K562 (cell line): Measurements from ENCODE around the gene TAMALIN. TPM values are rescaled to one million over a fixed set of nuclear protein-coding genes. Genes with fewer than 3 reads are reported as not detected.

Source experiments
- ATAC-seq: fragments of 200-7000 bp; cut with Tn5 transposase; 3 replicates; pipeline ENCODE4 v1.9.1; 2020; ENCODE audit warnings: moderate library complexity
- BruUV-seq: library from RNA; stranded (reverse); fragments of 400-500 nt; replicated peaks from 2 replicates; lab custom pipeline; 2021; lab: Mats Ljungman, UMichigan
- CTCF ChIA-PET: fragments of 300-600 bp; formaldehyde crosslinking; extraction: SDS; loops from one replicate; lab custom pipeline; 2021; ENCODE audit warnings: low intra/inter-chr PET ratio; lab: Yijun Ruan, JAX
- POLR2A ChIA-PET: fragments of 300-600, 350-650 bp; sonication (Branson Sonifier 250); formaldehyde crosslinking; extraction: SDS; loops from one replicate; lab custom pipeline; 2021; ENCODE audit warnings: antibody characterized with exemption, inconsistent platforms; lab: Yijun Ruan, JAX
- DNase-seq, 4 experiments: peaks; one replicate each; pipeline versions ENCODE4 v3.0.0 to v3.0.0-alpha.2; 2011 to 2018; ENCODE audit warnings: low spot score in 3 of 4, mixed read lengths in 3 of 4; ENCODE audit errors: extremely low read depth in 1 of 4
- FAIRE-seq: peaks from 2 replicates; lab custom pipeline; 2011; peaks lifted over from hg19 to GRCh38; lab: Jason Lieb, UNC
- H2AFZ ChIP-seq: 2 replicates; pipeline ENCODE4 v1.6.0; 2011; ENCODE audit warnings: low read depth, low read length, control low read depth, inconsistent platforms
- H3K27ac ChIP-seq: fragments of 200-600 bp; 3 replicates; pipeline ENCODE4 v1.8.0; 2011; ENCODE audit warnings: low read depth, mild to moderate bottlenecking, control low read depth, inconsistent platforms, low read length, moderate library complexity, mixed read lengths; ENCODE audit errors: extremely low read depth
- H3K27me3 ChIP-seq, 2 experiments: fragments of 300-600 bp in 1 of 2; 2 replicates in 1 of 2; 3 replicates in 1 of 2; pipeline versions ENCODE4 v1.6.0 to v1.8.0; 2011; ENCODE audit warnings: inconsistent platforms in 2 of 2, low read length in 2 of 2, mild to moderate bottlenecking in 1 of 2, mixed read lengths in 1 of 2, moderate library complexity in 1 of 2; ENCODE audit not compliant: control insufficient read depth in 2 of 2, insufficient read depth in 2 of 2
- H3K36me3 ChIP-seq: fragments of 300-600 bp; 3 replicates; pipeline ENCODE4 v1.8.0; 2011; ENCODE audit warnings: mild to moderate bottlenecking, low read length, inconsistent platforms; ENCODE audit not compliant: control insufficient read depth, insufficient read depth
- H3K4me1 ChIP-seq, 2 experiments: fragments of 200-600 bp in 1 of 2; replicated peaks in 1 of 2; 2 replicates in 1 of 2; 3 replicates in 1 of 2; pipeline versions ENCODE4 v1.5.1 to v1.8.0; 2011; ENCODE audit warnings: inconsistent platforms in 2 of 2, low read length in 2 of 2, mild to moderate bottlenecking in 1 of 2, mixed read lengths in 1 of 2, moderate library complexity in 1 of 2; ENCODE audit not compliant: control insufficient read depth in 2 of 2, insufficient read depth in 2 of 2
- H3K4me2 ChIP-seq: 2 replicates; pipeline ENCODE4 v1.6.1; 2011; ENCODE audit warnings: low read length, control low read depth, inconsistent platforms, mixed read lengths; ENCODE audit not compliant: insufficient read depth
- H3K4me3 ChIP-seq: fragments of 200-600 bp; sonication (generic), shearing (Covaris generic); 2 replicates; pipeline ENCODE4 v1.5.1; 2016; ENCODE audit warnings: control low read depth, inconsistent platforms
- H3K79me2 ChIP-seq: fragments of 200-600 bp; 3 replicates; pipeline ENCODE4 v1.8.0; 2011; ENCODE audit warnings: low read length, inconsistent platforms; ENCODE audit not compliant: control insufficient read depth, insufficient read depth
- H3K9ac ChIP-seq, 2 experiments: 2 replicates each; pipeline versions ENCODE4 v1.6.0 to v1.6.1; 2011; ENCODE audit warnings: low read depth in 2 of 2, low read length in 2 of 2, control low read depth in 1 of 2, inconsistent platforms in 1 of 2, mild to moderate bottlenecking in 1 of 2, mixed read lengths in 1 of 2; ENCODE audit not compliant: insufficient read depth in 1 of 2
- H3K9me1 ChIP-seq: one replicate; pipeline ENCODE4 v1.6.0; 2011; ENCODE audit warnings: inconsistent platforms, mild to moderate bottlenecking, low read length, moderate library complexity; ENCODE audit not compliant: control insufficient read depth, insufficient read depth
- H3K9me3 ChIP-seq: replicated peaks from 2 replicates; pipeline ENCODE4 v1.5.1; 2011; ENCODE audit warnings: low read depth, low read length, inconsistent platforms; ENCODE audit not compliant: control insufficient read depth, insufficient read depth
- H4K20me1 ChIP-seq: replicated peaks from 2 replicates; pipeline ENCODE4 v1.6.1; 2011; ENCODE audit warnings: low read length, inconsistent platforms, mixed read lengths; ENCODE audit not compliant: control insufficient read depth, insufficient read depth
- FIP1L1 ChIP-seq: fragments of 200-400 bp; formaldehyde crosslinking; IDR thresholded peaks from 2 replicates; pipeline ENCODE4 v1.6.1; 2018; ENCODE audit warnings: mild to moderate bottlenecking, low read depth, low read length; ENCODE audit not compliant: poor library complexity, severe bottlenecking
- FOXJ2 ChIP-seq: fragments of 200-800 bp; sonication (Bioruptor generic); IDR thresholded peaks from 2 replicates; pipeline ENCODE4 v1.6.1; 2016; ENCODE audit warnings: missing genetic modification characterization, missing compliant biosample characterization
- MAFK ChIP-seq: IDR thresholded peaks from 2 replicates; pipeline ENCODE4 v1.6.1; 2011; ENCODE audit warnings: low read length, improper control_type of control experiment
- MECOM ChIP-seq: fragments of 250-450 bp; sonication (Bioruptor Pico); IDR thresholded peaks from 2 replicates; pipeline ENCODE4 v1.8.0; 2022; ENCODE audit warnings: inconsistent platforms
- MEF2D ChIP-seq: conservative IDR thresholded peaks from 2 replicates; pipeline ENCODE4 v1.6.1; 2016; ENCODE audit warnings: low read depth, missing genetic modification characterization, missing compliant biosample characterization
- POLR2A ChIP-seq: fragments of 450-650 bp; conservative IDR thresholded peaks from 2 replicates; pipeline ENCODE4 v1.6.1; 2016
- PRDM10 ChIP-seq: fragments of 450-650 bp; IDR thresholded peaks from 2 replicates; pipeline ENCODE4 v1.6.1; 2018; ENCODE audit not compliant: partially characterized antibody
- UBTF ChIP-seq, 2 experiments: IDR thresholded peaks; 2 replicates each; pipeline ENCODE4 v1.6.1; 2012; ENCODE audit warnings: improper control_type of control experiment in 2 of 2, low read depth in 2 of 2, low read length in 2 of 2, borderline replicate concordance in 1 of 2
- ZNF224 ChIP-seq: sonication (generic); formaldehyde crosslinking; IDR thresholded peaks from 2 replicates; pipeline ENCODE4 v1.8.0; 2022; ENCODE audit warnings: mild to moderate bottlenecking, missing genetic modification reagents
- ZNF324 ChIP-seq: fragments of 250-450 bp; sonication (Bioruptor Pico); IDR thresholded peaks from 2 replicates; pipeline ENCODE4 v1.4.0; 2020; ENCODE audit warnings: mild to moderate bottlenecking
- WGBS: fragments of 100-300 bp; shearing (Covaris generic); methylation state at CpG from one replicate; pipeline ENCODE4 v1.1.6; 2016; ENCODE audit warnings: low coverage, mixed read lengths; ENCODE audit not compliant: insufficient coverage; ENCODE audit errors: missing lambda C conversion rate; 5-methylcytosine and 5-hydroxymethylcytosine counted together
- in situ Hi-C: fragments of 300-500 bp; cut with MboI; formaldehyde crosslinking; loops from 4 replicates; pipeline ENCODE4 v1.15.0; 2018; ENCODE audit warnings: inconsistent platforms, mixed read lengths
- intact Hi-C: fragments of 100-400 bp; cut with micrococcal nuclease; formaldehyde crosslinking; loops from 2 replicates; pipeline ENCODE4 v1.14.2; 2022
- polyA plus RNA-seq, 8 experiments: library from polyadenylated mRNA; depleted of rRNA in 4 of 8; stranded (reverse) in 5 of 8; unstranded in 3 of 8; fragments of >200 nt; fragmentation: Nextera tagmentation in 2 of 8; fragmentation: Illumina TruSeq in 1 of 8; extraction: Ambion mirVana in 2 of 8; extraction: Trizol in 1 of 8; gene quantifications; 2 replicates each; pipeline versions ENCODE4 v1.2.1 to v1.2.3, GENCODE V29; 2011 to 2014; ENCODE audit warnings: inconsistent platforms in 1 of 8, missing spikeins in 1 of 8
- total RNA-seq, 7 experiments: library from RNA; depleted of rRNA in 6 of 7; stranded (reverse); fragments of >200 nt in 6 of 7; fragmentation: Illumina TruSeq in 2 of 7; extraction: Trizol in 2 of 7; gene quantifications; 2 replicates each; pipeline versions ENCODE4 v1.2.1 to v1.2.3, GENCODE V29; 2011 to 2021; ENCODE audit warnings: low replicate concordance in 1 of 7

The TAMALIN gene
- total and polyA plus RNA-seq, 9 of the 15 experiments (the other 6 are each of a cell fraction or from before 2014, with no cell fraction given): 0.74 to 2.2 (median 1.5) TPM; not detected in 2

DNA sequence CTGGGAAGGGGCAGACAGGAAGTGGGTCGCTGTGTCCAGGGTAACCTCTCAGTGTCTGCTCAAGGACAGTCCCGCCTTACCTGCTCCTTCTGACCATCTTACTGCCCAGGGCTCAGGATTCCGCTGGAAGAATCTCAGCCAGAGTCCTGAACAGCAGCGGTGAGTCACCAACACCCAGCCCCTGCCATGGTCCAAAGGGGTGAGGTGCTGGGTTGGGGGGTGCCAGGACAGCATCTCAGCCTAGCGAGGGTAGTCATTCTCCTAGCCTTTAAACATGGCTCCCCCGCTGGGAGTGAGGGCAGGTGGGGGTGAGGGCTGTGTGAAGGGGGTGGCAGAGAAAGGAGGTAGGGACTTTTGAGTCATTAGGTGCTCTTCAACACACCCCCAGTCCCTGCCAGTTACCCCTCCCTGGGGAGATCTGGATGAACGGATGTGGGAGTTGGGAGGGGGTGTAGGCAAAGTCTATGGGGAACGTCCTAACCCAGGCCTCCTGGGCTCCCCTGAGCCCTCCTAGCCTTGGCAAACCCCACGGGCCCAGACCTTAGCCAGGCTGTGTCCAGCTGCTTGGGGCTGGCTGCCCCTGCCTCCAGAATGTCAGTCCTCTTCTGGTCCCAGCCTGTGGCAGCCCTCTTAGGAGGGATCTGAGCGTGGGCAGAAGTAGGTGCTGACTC lies 2.5 kb downstream of the TAMALIN start (continued):
- TF ChIP-seq MECOM (CRISPR knock-in tag): no peak
- no peak for TF ChIP-seq ZNF224 (CRISPR knock-in tag)

GRCh38 chr12:52010152-52010622 lies 3.4 kb downstream of the TAMALIN start:
- H3K4me1 ChIP-seq: peaks cover 20 to 42% of the 10 kb centered on the region in 2 experiments
- POLR2A ChIA-PET: interaction anchor here (0.6 to 1.9 kb wide), 8 partner anchors 10 to 149 kb away, joined by 3 to 13 read pairs (median 4); partner anchors contain the start of gene ATG101
- intact Hi-C loops (no loop called here), in situ Hi-C loops (loop anchor here (25.0 kb wide), 1 partner anchor 598 kb away; the partner anchor contains the start of gene SLC4A8)
- 0 out of 2 replicates have a peak overlapping the region, but pooled peaks have one; percentile 17 for H3K4me3 ChIP-seq
- H2AFZ ChIP-seq: peak overlapping the region; percentile 82
- no TSS peak for BruUV-seq
- CTCF ChIA-PET: interaction anchor here (1.0 to 1.8 kb wide), 2 partner anchors 10 to 15 kb away, joined by 3 to 5 read pairs; no protein-coding TSS in a partner anchor
- WGBS: 23% methylated on average over 6 of the region's 11 CpGs
- H3K4me2 ChIP-seq: peak overlapping the region; percentile 81
- H3K9me1 ChIP-seq: no peaks in the 10 kb centered on the region
- H3K27me3 ChIP-seq: no peaks in the 10 kb centered on the region
- peak; percentile 98 for ATAC-seq
- peak; percentile 89 to 93 (median 91) for DNase-seq
- H3K79me2 ChIP-seq: no peaks in the 10 kb centered on the region
- H3K27ac ChIP-seq: peak overlapping the region; percentile 36
- H3K36me3 ChIP-seq: no peaks in the 10 kb centered on the region
- no peaks in the 10 kb centered on the region for H4K20me1 ChIP-seq
- peak overlapping the region; percentile 60 to 91 for H3K9ac ChIP-seq
- FAIRE-seq: peak; percentile 87
- H3K9me3 ChIP-seq: no peaks in the 10 kb centered on the region
- TF ChIP-seq MEF2D (tag) (no peak), FIP1L1 (no peak), FOXJ2 (tag) (no peak), POLR2A (0 out of 2 replicates have a peak, but pooled peaks have one; percentile 49), UBTF (IDR thresholded peaks at IDR 0.05; ENCODE audit: borderline replicate concordance in 1 of 2, low read depth in 2 of 2, low read length in 2 of 2) (peak in 1 of 2 experiments; percentile 24; a peak in 1 of 4 replicates), MAFK (no peak), PRDM10 (peak; percentile 89), ZNF324 (no peak)
